GM19351 (cell line): ENCODE results near the gene NIP7.
"Not testable (repeated sequence)": the region's sequence is repeated elsewhere in the genome, so short reads cannot be mapped to it uniquely, and the experiment has no call there.

Experiments
- ATAC-seq: cut with Tn5 transposase; IDR thresholded peaks from one replicate; pipeline ENCODE4 v1.9.1; 2021; ENCODE audit warnings: mild to moderate bottlenecking, moderate library complexity; ENCODE audit not compliant: unreplicated experiment

The NIP7 gene

DNA sequence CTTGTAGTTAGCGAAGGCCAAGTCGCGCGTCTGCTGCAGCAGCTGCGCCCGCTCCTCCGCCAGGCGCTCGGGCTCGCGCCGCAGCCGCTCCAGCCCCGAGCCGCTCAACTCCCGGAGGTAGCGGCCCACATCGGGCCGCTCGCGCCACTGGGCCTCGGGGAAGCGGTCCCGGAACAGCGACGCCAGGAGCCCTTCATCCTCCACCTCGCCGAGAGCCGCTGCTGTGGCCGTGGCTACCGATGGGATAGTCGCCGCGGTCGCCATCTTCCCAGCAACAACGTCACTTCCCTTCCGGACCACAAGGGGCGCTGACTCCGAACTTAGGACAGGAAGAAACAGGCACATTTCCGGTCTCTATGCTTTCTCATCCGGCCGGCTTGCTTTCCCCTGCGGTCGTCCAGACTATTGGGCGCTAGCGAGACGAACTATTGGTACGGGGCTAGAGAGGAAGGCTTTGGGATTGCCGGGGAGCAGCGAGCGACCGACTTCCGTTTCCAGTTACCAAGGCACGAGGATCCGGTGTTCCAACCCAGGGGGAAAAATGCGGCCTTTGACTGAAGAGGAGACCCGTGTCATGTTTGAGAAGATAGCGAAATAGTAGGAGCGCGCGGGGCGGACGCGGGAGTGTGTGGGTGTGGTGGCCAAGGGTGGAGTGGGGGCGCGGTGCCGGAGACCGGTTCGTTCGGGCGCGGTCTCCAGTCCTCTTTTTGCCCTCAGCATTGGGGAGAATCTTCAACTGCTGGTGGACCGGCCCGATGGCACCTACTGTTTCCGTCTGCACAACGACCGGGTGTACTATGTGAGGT is at the start of gene NIP7, which contains the start of gene COG8:
Gene NIP7, plus strand, starts transcription at position 484 of the 806 bp plus-strand sequence. Its CDS starts 58 bp downstream, at position 542.
Gene COG8, minus strand, starts transcription at position 276 of the 806 bp plus-strand sequence. Its CDS starts 12 bp downstream, at position 264.
- peak; percentile 91 for ATAC-seq

DNA sequence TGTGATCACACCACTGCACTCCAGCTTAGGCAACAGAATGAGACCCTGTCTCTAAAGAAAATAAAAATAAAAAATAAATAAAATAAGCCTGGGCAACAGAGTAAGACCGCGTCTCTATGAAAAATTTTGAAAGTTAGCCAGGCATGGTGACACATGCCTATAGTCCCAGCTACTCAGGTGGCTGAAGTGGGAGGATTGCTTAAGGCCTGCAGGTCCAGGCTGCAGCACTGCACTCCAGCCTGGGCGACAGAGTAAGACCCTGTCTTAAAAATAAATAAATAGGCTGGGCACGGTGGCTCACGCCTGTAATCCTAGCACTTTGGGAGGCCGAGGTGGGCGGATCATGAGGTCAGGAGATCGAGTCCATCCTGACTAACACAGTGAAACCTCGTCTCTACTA is 47.9 kb upstream of the NIP7 start:
- ATAC-seq: not testable (repeated sequence)

DNA sequence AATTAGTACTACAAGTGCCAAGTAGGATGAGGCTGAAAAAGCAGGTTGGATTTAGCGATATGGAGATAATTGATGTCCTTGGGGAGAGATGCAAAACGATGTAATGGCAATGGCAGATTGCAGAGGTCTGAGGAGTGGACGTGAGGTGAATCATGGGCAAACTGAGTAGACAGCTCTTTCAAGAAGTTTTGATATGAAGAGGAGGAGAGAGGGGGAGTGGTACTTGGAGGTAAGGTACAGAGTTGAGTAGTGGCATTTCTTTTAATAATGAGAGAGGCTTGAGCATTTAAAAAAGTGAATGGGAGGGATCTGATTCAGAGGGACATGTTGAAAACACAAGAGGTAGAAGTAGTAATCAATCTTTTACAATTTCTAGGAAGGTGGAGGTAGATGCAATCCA is 46.2 kb upstream of the NIP7 start:
- ATAC-seq: no peak

DNA sequence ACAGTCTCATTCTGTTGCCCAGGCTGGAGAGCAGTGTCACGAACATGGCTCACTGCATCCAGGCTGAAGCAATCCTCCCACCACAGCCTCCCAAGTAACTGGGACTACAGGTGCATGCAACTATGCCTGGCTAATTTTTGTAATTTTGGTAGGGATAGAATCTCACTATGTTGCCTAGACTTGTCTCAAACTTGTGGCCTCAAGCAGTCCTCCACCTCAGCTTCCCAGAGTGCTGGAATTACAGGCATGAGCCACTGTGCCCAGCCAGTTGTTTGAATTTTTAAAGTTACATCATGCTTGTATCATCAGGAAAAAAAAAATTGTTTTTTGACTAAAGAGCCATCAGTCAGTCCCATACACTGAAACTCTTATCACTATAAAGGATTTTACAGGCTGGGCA is 45.5 kb upstream of the NIP7 start:
- no peak for ATAC-seq

- not testable (repeated sequence) for ATAC-seq
Observed at GRCh38 chr16:69296771-69297170, 42.8 kb upstream of the NIP7 start.

GRCh38 chr16:69298261-69298660 is 41.3 kb upstream of the NIP7 start:
- no peak for ATAC-seq

DNA sequence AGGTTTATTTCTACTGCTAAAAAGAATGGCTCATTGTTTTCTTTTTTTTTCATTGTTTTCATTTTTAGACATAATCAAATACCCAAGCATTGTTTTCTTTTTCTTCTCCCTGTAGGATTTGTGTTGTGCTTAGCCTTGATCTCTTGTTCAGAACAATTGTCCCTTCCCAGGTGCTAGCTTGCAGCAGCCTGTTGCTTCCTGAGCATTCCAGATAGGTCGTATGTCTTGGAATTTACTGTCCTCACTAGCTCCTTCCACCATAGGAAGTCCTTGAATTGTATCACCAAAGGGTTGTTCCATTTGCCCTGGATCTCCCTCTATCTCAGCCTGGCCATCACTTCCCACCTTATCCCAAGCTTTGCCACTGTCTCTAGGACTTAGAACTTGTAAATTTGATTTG is 38.4 kb upstream of the NIP7 start:
- ATAC-seq: no peak

DNA sequence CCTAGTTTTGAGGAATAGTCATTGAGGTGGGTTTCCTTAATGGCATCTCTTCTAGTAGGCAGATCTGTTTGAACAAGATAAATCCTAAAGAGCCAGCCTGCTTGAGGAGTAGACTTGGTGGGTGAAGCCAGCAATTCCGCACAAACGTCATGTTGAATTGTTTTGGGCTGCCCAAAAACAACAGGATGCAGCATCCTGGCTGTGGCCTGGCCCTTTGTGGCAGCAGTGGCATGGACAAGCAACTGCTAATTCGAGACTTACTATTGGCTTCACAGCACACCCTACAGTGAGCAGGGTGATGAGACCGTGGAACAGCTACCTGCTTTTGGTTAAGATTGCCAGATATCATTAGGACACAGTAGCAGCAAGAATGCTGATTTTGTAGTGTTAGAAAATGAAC is 37.7 kb upstream of the NIP7 start:
- no peak for ATAC-seq

DNA sequence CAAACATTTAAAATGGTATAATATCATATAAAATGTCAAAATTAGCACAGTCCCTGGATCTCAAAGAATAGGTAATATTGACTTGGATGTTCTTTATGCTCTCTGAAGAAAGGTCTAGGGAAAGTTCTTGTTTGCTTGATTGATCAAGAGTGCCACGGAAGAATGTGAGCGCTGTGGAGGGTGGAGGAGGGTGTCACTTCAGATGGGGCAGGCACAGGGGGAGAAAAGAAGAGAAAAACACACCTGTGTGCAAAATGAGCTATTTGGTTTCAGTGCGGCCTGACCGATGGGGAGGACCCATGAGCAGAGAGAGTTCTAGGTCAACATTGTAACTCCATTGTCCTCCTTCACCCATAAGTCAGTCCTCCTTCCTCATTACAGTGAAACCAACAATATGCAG is 37.3 kb upstream of the NIP7 start:
- ATAC-seq: no peak

DNA sequence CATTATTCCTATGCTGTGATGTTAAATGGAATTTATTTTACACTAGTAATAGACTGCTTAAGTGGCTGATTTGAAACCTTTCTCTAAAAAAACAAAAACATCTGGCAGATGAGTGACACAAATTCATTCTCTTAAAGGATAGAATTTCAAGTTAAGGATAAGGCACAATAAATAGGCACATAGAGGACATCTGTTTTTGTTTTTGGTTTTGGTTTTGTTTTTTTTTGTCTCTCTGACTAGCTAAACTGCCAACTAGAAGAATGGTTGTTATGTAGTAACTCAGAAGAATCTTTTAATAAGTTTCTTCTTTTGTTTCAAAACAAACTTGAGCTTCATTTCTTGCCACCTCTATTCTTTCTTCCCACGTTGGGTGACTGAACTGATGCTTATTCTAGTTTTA is 33.5 kb upstream of the NIP7 start:
- ATAC-seq: no peak

DNA sequence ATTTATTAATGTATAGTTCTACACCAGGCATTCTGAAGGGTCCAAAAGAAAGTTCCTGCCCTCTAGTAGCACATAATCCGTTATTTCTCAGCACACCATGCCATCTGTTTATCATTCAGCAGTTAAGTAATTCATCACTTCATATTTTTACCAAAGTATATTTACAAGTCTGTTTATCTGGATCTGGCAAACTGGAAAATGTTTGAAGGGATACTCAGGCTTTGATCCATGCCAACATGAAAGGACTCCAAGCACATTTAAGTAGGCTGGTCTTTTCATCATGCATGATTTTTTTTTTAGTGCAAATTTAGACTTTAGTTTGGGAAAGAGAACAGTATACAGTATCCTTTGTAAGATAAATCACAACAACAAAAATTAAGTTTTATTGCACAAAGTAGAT is 32.5 kb upstream of the NIP7 start:
- ATAC-seq: no peak

- ATAC-seq: no peak
Observed at GRCh38 chr16:69307856-69308255, 31.7 kb upstream of the NIP7 start.

DNA sequence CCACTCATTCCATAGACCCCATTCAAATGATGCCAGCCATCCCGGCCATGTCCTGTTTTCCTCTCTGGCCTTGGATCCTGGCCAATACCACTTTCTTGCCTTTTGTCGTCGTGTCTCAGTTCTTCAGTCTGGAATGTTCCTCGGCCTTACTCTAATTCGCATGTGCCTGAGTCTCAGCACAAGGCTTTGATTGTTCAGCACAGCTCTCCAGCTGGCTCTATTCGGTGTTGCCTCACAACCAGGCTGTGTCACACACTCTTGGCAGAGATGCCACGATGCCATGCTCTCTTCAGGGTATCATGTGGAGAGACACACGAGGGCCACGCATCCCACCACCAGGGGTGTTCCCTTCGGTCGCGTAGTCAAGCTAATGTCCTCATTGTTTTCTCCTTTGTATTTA is 30.3 kb upstream of the NIP7 start:
- no peak for ATAC-seq

- peak; percentile 93 for ATAC-seq
Observed at GRCh38 chr16:69310653-69311532, 28.7 kb upstream of the NIP7 start, which contains the start of gene VPS4A. VPS4A (plus strand) TSS chr16:69311350; CDS start chr16:69311512, 162 bp downstream.

DNA sequence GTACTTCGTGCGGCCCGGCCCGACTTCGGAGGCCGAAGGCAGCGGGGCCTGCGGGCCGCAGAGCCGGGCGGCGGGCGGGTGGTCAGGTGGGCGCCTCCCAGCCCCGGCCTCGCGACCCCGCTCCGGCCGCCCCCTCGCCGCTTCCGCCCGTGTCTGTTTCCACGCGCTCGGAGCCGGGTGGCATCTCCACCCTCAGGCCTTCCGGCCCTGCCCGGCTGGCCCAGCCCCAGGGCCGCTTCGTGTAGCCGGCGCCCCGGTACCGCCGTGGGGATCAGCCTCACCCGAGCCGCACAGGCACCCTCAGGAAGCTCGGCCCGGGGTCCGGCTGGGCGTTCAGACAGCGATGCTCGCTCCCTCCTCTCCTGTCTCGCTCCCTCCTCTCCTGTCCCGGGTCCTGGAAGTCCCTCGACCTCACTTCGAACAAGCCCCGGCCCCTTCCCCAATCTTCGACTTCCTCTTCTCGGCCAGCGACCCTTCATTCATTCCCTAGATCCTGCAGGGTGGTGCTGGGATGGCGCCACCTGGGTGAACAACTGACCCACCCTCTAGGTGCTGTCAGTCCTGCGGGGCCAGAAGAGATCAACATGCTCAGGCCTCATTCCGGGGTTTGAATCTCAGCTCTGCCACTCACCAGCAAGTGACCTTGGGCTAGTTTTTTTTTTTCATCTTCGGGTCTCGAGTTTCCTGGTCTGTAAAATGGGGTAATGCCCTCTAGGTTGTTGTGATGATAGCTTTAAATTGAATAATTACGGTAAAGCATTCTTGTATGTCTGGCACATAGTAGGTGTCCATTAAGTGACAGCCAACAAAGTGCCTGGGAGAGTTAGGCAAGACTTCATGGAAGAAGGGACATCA is 27.8 kb upstream of the NIP7 start:
- peak; percentile 44 for ATAC-seq

DNA sequence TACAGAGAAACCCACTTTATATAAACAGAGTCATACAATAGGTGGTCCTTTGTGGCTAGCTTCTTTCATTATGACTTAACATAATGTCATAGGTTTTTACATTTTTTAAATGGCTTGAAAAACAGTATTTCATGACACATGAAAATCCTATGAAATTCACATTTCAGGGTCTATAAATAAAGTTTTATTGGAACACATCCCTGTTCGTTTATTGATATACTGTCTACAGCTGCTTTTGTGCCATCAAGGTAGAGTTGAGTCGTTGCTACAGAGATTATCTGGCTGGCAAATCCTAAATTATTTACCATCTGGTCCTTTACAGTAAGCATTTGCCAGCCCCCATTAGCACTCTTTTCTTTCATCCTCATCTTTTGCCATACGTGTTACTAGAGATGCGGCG is 26.1 kb upstream of the NIP7 start:
- ATAC-seq: no peak

DNA sequence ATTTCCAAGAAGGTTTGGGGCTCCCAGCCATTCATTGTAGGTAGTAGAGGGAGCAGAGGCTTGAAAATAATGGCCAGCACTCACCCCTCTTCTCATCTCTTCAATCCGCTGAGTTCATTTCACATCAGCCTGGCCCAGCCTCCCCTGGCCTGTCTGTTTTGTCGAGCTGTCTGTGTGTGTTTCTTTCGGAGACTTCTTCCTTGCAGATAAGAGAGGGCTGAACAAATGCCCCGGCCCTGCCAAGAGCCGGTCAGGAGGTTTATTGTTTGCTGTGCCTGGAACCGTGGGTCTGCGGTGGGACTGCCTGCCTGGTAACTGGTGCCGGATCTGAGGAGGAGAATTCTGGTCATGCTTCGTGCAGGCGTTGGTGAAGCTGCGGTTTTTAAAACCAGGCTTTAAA is 25.0 kb upstream of the NIP7 start:
- ATAC-seq: no peak

GRCh38 chr16:69315486-69316311 is 23.9 kb upstream of the NIP7 start:
- no peak for ATAC-seq

DNA sequence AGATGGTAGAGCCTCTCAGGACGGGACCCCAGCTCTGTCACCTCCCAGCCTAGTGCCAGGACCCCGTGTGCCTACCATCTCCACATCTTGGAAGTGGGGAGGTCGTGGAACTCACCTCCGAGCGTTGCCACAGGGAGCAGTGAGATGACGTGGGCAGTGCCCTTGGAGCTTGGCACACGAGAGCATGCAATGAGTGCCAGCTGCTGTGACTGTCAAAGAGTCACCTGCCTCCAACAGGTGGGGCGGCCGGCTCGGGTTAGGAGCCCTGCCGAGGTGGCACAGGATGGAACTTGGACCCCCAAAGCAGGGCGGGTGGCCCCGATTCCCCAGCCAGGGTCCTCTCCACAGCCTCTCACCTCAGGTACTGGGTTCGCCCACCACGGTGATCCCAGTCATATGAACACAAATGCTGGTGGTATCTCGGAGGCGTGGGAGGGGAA is 23.0 kb upstream of the NIP7 start:
- no peak for ATAC-seq
